Heart right ventricle (tissue), 16 donors: ENCODE data around the gene C4orf51. TPM values are rescaled to one million over a fixed set of nuclear protein-coding genes. Genes with fewer than 3 reads are reported as not detected.
A peak's percentile ranks its signal among the peaks of the same experiment; 100 is the strongest.

Experiments
- ATAC-seq, 8 donors: fragments of 200-7000 bp; cut with Tn5 transposase; one replicate each; pipeline ENCODE4 v1.9.1; 2020; ENCODE audit warnings: mild to moderate bottlenecking in 8 of 8, moderate library complexity in 8 of 8, moderate number of reproducible peaks in 1 of 8
- DNase-seq, 2 donors: peaks; one replicate each; pipeline ENCODE4 v3.0.0-alpha.2; 2020
- H3K27ac ChIP-seq, 10 donors: fragments of 200-600 bp; sonication (generic) in 2 of 10; one replicate each; pipeline versions ENCODE4 v1.5.0 to v1.8.0; 2020 to 2022; ENCODE audit warnings: mild to moderate bottlenecking in 3 of 10
- H3K27me3 ChIP-seq, 7 donors: fragments of 200-600 bp; one replicate each; pipeline ENCODE4 v1.8.0; 2021 to 2022; ENCODE audit warnings: mild to moderate bottlenecking in 2 of 7
- H3K36me3 ChIP-seq, 9 donors: fragments of 200-600 bp; sonication (generic) in 1 of 9; one replicate each; pipeline versions ENCODE4 v1.5.0 to v1.8.0; 2020 to 2022; ENCODE audit warnings: mild to moderate bottlenecking in 2 of 9
- H3K4me1 ChIP-seq, 9 donors: fragments of 200-600 bp; sonication (generic) in 1 of 9; one replicate each; pipeline versions ENCODE4 v1.5.0 to v1.8.0; 2020 to 2022; ENCODE audit warnings: mild to moderate bottlenecking in 4 of 9
- H3K4me3 ChIP-seq, 10 donors: fragments of 200-600 bp; sonication (generic) in 2 of 10; one replicate each; pipeline versions ENCODE4 v1.5.0 to v1.8.0; 2020 to 2022; ENCODE audit warnings: mild to moderate bottlenecking in 7 of 10, moderate library complexity in 2 of 10
- H3K9me3 ChIP-seq, 11 donors: fragments of 200-600 bp in 10 of 11; sonication (generic) in 2 of 11; one replicate each; pipeline versions ENCODE4 v1.5.0 to v1.8.0; 2013 to 2022; ENCODE audit warnings: mild to moderate bottlenecking in 2 of 11, control low read depth in 1 of 11, moderate library complexity in 1 of 11
- CTCF ChIP-seq, 9 donors: fragments of 200-600 bp; sonication (generic) in 2 of 9; IDR thresholded peaks; one replicate each; pipeline versions ENCODE4 v1.5.0 to v1.8.0; 2021 to 2022; ENCODE audit warnings: antibody characterized with exemption in 9 of 9, mild to moderate bottlenecking in 5 of 9, moderate library complexity in 1 of 9
- WGBS, 2 donors: extraction: QIAGEN DNeasy Blood & Tissue Kit; methylation state at CpG; one replicate each; pipeline ENCODE4 v1.1.7; 2013; ENCODE audit warnings: inconsistent platforms in 1 of 2; 5-methylcytosine and 5-hydroxymethylcytosine counted together
- intact Hi-C, 10 donors: fragments of 100-400 bp; cut with DNase I; formaldehyde crosslinking; loops; one replicate each; pipeline versions ENCODE4 v1.11.1 to v1.14.2; 2022
- polyA plus RNA-seq, 2 donors: library from polyadenylated mRNA; stranded (reverse); fragments of 200-250 nt; gene quantifications; one replicate each; pipeline ENCODE4 v1.2.3, GENCODE V29; 2013
- total RNA-seq, 10 donors: library from RNA; stranded (reverse); fragmentation: NEBNext Ultra II Directional in 3 of 10; extraction: Animal tissue kit (Norgen Biotek cat#: 25700) in 3 of 10; gene quantifications; one replicate each; pipeline versions ENCODE4 v1.2.1 to v1.2.4, GENCODE V29; 2021 to 2023
- donor health status: Arrhythmogenic right ventricular cardiomyopathy.
- donor health status: ischemic (EF 13 %, LVEDD 7.1; RV severe dilation, severe dysfunction).
- donor health status: healthy with polysubstance abuse.
- donor health status: DM: no; HTN: yes; CAD: no.
- donor health status: DM: no; HTN: no; CAD: no.
- donor health status: ischemic (EF 25% LVEDD 6.9; RV normal size, moderate dysfunction).
- donor health status: ischemic (EF 25% LVEDD 5.7; RV mildly dilated, moderate dysfunction).
- donor health status: healthy.
- donor health status: DM: yes; HTN: yes; CAD: no.
- donor health status: Ischemic cardiomyopathy.
- donor health status: ischemic (EF 35%, LVEDD 5.7; RV mildly dilated, moderate dysfunction).
- donor health status: nonischemic (EF 11% LVEDD 7.7; RV severe dilation, severe dysfunction).
- donor health status: DM: yes; HTN: yes; CAD: no.
- donor health status: PGD.
- donor health status: ischemic (EF 29% LVEDD 5.4; RV normal size, mild dysfunction).
- donor health status: nonischemic (EF 23%, LVEDD 6.1; RV moderate dilation, normal function).

C4orf51 gene
- total and polyA plus RNA-seq, 12 donors: not detected

- Histone ChIP-seq H3K27ac (no peak overlapping the region), H3K27me3 (no peaks in the 10 kb centered on the region), H3K9me3 (no peaks in the 10 kb centered on the region), H3K36me3 (no peaks in the 10 kb centered on the region), H3K4me3 (no peak overlapping the region), H3K4me1 (peaks cover 0 to 13% (median 5%) of the 10 kb centered on the region in 9 donors)
- ATAC-seq (no peak), DNase-seq (no peak)
- 93 to 96% methylated on average over 2 of the region's 2 CpGs for WGBS, 2 donors
- TF ChIP-seq CTCF (IDR thresholded peaks at IDR 0.05): peak in 1 of 9 donors; percentile 12
- intact Hi-C loops: no loop called here
Measured at GRCh38 chr4:145723336-145723735, 43.4 kb downstream of the C4orf51 start.

- intact Hi-C loops: loop anchor here in 7 of 10 donors (5.0 to 10.0 kb wide), 10 partner anchors 55 to 445 kb away; partner anchors contain the start of genes ZNF827 (in 5 of the 7), LSM6 (in 2 of the 7) and MMAA (in 1 of the 7)
- no peak for TF ChIP-seq CTCF (IDR thresholded peaks at IDR 0.05)
- H3K4me3 ChIP-seq: no peak overlapping the region
- 70 to 72% methylated on average over 5 of the region's 5 CpGs for WGBS, 2 donors
- H3K27ac ChIP-seq: peak overlapping the region in 1 of 10 donors; percentile 6
- H3K36me3 ChIP-seq: no peaks in the 10 kb centered on the region
- ATAC-seq (no peak), DNase-seq (no peak)
- no peaks in the 10 kb centered on the region for H3K27me3 ChIP-seq
- no peaks in the 10 kb centered on the region for H3K9me3 ChIP-seq
- H3K4me1 ChIP-seq: peaks cover 2 to 43% (median 28%) of the 10 kb centered on the region in 9 donors
Measured at GRCh38 chr4:145730026-145730425, 50.1 kb downstream of the C4orf51 start.

GRCh38 chr4:145731028-145731427, 51.1 kb downstream of the C4orf51 start:
- intact Hi-C loops: loop anchor here in 7 of 10 donors (5.0 to 10.0 kb wide), 10 partner anchors 56 to 444 kb away; partner anchors contain the start of genes ZNF827 (in 5 of the 7), LSM6 (in 2 of the 7) and MMAA (in 1 of the 7)

More at GRCh38 chr4:145731028-145731427, 51.1 kb downstream of the C4orf51 start:
- WGBS, 2 donors: 63 to 81% methylated on average over 1 of the region's 1 CpG
- peak in 1 of 2 donors; percentile 7 for DNase-seq
- Histone ChIP-seq H3K27me3 (no peaks in the 10 kb centered on the region), H3K36me3 (no peaks in the 10 kb centered on the region), H3K4me3 (no peak overlapping the region), H3K27ac (no peak overlapping the region), H3K4me1 (peaks cover 8 to 53% (median 38%) of the 10 kb centered on the region in 9 donors), H3K9me3 (no peaks in the 10 kb centered on the region)
- ATAC-seq: no peak
- TF ChIP-seq CTCF (IDR thresholded peaks at IDR 0.05): no peak
